Measurements from ENCODE around the gene CCAR1.

- TF ChIP-seq CTCF (IDR thresholded peaks at IDR 0.05; ENCODE audit: poor library complexity, severe bottlenecking) (no peak), POLR2AphosphoS5 (IDR thresholded peaks at IDR 0.05) (no peak), TAF1 (IDR thresholded peaks at IDR 0.05; ENCODE audit: low read depth) (no peak), MXI1 (conservative IDR thresholded peaks at IDR 0.05; ENCODE audit: poor library complexity, severe bottlenecking) (no peak), REST (IDR thresholded peaks at IDR 0.05; ENCODE audit: borderline replicate concordance) (no peak), EZH2 (IDR thresholded peaks at IDR 0.05; ENCODE audit: borderline replicate concordance, insufficient read depth, low read length, poor library complexity, severe bottlenecking) (no peak), EP300 (conservative IDR thresholded peaks at IDR 0.05; ENCODE audit: poor library complexity, severe bottlenecking) (no peak), RAD21 (conservative IDR thresholded peaks at IDR 0.05) (no peak), SMC3 (conservative IDR thresholded peaks at IDR 0.05; ENCODE audit: poor library complexity) (no peak)
Observed at GRCh38 chr10:68813559-68813958, 92.5 kb downstream of the CCAR1 start.

Measured in neural cell (in vitro differentiated cells).